ENCODE results near the gene PDE6A.

Gene PDE6A

GRCh38 chr5:149810856-149811255, 133.7 kb downstream of the PDE6A start:
- DNase-seq (ENCODE audit: low spot score), result no peak

GRCh38 chr5:149809931-149810691, 134.5 kb downstream of the PDE6A start:
- no peak for DNase-seq (ENCODE audit: low spot score)

DNA sequence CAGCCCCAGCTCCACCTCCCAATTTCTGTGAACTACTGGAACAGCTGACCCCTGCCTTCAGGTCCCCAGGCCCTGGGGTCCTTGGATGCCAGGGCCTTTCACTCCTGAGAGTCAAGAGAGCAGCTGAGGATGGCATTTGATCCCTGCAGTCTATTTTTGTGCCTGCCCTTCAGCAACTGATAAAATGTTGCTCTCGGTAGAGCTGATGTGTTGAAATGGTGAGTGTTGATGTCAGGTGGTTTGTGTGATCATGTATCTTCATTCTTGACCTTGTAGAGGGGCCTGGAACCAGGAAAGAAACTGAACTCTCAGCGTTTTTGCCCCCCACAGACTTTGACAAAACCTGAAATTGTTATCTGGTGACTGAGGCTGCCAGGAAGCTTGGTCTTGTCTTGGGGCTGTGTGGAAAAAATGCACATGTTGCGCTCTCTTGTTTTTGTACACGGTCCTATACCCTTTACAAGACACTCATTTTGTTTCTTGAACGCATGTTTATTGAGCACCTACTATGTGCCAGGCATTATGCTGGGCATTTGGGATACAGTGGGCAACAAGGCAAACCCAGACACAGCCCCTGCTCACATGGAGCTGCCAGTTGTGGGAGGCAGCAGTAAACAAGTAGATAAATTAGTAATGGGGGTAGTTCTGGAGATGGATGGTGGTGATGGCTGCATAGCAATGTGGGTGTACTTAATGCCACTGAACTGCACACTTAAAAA, 136.2 kb downstream of the PDE6A start:
- no peak for DNase-seq (ENCODE audit: low spot score)
